ENCODE data around the gene ZBED4.
"Not testable (repeated sequence)": the region's sequence is repeated elsewhere in the genome, so short reads cannot be mapped to it uniquely, and the experiment has no call there.

The ZBED4 gene

GRCh38 chr22:49827853-49828598 is 25.6 kb upstream of the ZBED4 start, which contains the start of gene BRD1:
Gene BRD1 (minus strand): TSS chr22:49827873. CDS start chr22:49824317, 3,556 bp downstream.
- no peak for DNase-seq

- DNase-seq: no peak
These were observed 25.1 kb upstream of the ZBED4 start for GRCh38 chr22:49828599-49828965.

- no peak for DNase-seq
These were observed 24.4 kb upstream of the ZBED4 start for GRCh38 chr22:49829044-49829853.

- DNase-seq: no peak
These were observed 20.2 kb upstream of the ZBED4 start for GRCh38 chr22:49833340-49834007.

GRCh38 chr22:49838771-49839717 is 14.6 kb upstream of the ZBED4 start:
- peak; percentile 75 for DNase-seq

GRCh38 chr22:49845241-49845640 is 8.4 kb upstream of the ZBED4 start:
- no peak for DNase-seq

- no peak for DNase-seq
These were observed 7.8 kb upstream of the ZBED4 start for GRCh38 chr22:49845666-49846459.

GRCh38 chr22:49847751-49848689 is 5.6 kb upstream of the ZBED4 start:
- no peak for DNase-seq

- DNase-seq: no peak
These were observed 4.9 kb upstream of the ZBED4 start for GRCh38 chr22:49848690-49849160.

GRCh38 chr22:49849161-49850020 is 4.3 kb upstream of the ZBED4 start:
- DNase-seq: no peak

- DNase-seq: no peak
These were observed 3.4 kb upstream of the ZBED4 start for GRCh38 chr22:49850021-49850911.

- no peak for DNase-seq
These were observed 2.5 kb upstream of the ZBED4 start for GRCh38 chr22:49850959-49851802.

- not testable (repeated sequence) for DNase-seq
These were observed 1.1 kb upstream of the ZBED4 start for GRCh38 chr22:49852568-49852897.

- DNase-seq: peak; percentile 59
These were observed 562 bp downstream of the ZBED4 start for GRCh38 chr22:49853981-49854831.

GRCh38 chr22:49855251-49855911 is 1.7 kb downstream of the ZBED4 start:
- no peak for DNase-seq

- no peak for DNase-seq
These were observed 2.7 kb downstream of the ZBED4 start for GRCh38 chr22:49856343-49856742.
